Measurements from ENCODE around the gene CFAP92. TPM values are rescaled to one million over a fixed set of nuclear protein-coding genes. Genes with fewer than 3 reads are reported as not detected.

CFAP92 gene
- total and polyA plus RNA-seq, 2 donors (not counting 3 experiments of a cell fraction or from before 2014, with no cell fraction given) = 0.04 to 0.62 TPM

GRCh38 chr3:128884992-128885391 is 108.9 kb downstream of the CFAP92 start:
- ChIA-PET POLR2A (no interaction called here), CTCF (no interaction called here)
- H2AFZ ChIP-seq (ENCODE audit: low read depth, low read length) = no peak overlapping the region
- H3K36me3 ChIP-seq (ENCODE audit: control insufficient read depth in 2 of 2, extremely low read depth in 1 of 2, insufficient read depth in 2 of 2, low read length in 2 of 2) = peaks cover 8 to 19% of the 10 kb centered on the region in 2 experiments
- no peaks in the 10 kb centered on the region for H3K27me3 ChIP-seq (ENCODE audit: control insufficient read depth in 2 of 2, insufficient read depth in 2 of 2, low read length in 2 of 2)
- H3K4me1 ChIP-seq (ENCODE audit: control insufficient read depth, extremely low read depth, insufficient read depth, low read length) = peaks cover 12% of the 10 kb centered on the region
- no peak overlapping the region for H3K4me3 ChIP-seq (replicated peaks in 1 of 3; ENCODE audit: insufficient read depth in 1 of 3, low read depth in 1 of 3, low read length in 3 of 3)
- intact Hi-C loops (cut with micrococcal nuclease) = no loop called here
- H3K4me2 ChIP-seq (ENCODE audit: insufficient read depth, low read length) = no peak overlapping the region
- no TSS peak for BruUV-seq (replicated peaks)
- H3K9me3 ChIP-seq (replicated peaks; ENCODE audit: control insufficient read depth, insufficient read depth, low read length) = no peaks in the 10 kb centered on the region
- H3K9me1 ChIP-seq (replicated peaks; ENCODE audit: control insufficient read depth, extremely low read depth, insufficient read depth, low read length) = no peaks in the 10 kb centered on the region
- FAIRE-seq (no peak), DNase-seq (ENCODE audit: low read depth, low spot score) (no peak)
- no peak for TF ChIP-seq MAX (IDR thresholded peaks at IDR 0.05; ENCODE audit: insufficient read depth, insufficient read length)
- no peak for TF ChIP-seq CTCF (IDR thresholded peaks at IDR 0.05; ENCODE audit: extremely low read depth in 1 of 2, insufficient read depth in 1 of 2, low read depth in 1 of 2, low read length in 2 of 2)
- no peak for TF ChIP-seq POLR2A (IDR thresholded peaks at IDR 0.05; ENCODE audit: low read depth, low read length)
- no peak for TF ChIP-seq FOS (IDR thresholded peaks at IDR 0.05; ENCODE audit: borderline replicate concordance, insufficient read depth, low read length)
- TF ChIP-seq GATA2 (IDR thresholded peaks at IDR 0.05; ENCODE audit: insufficient read depth, insufficient read length, low read depth, low read length) = no peak
- TF ChIP-seq MYC (IDR thresholded peaks at IDR 0.05; ENCODE audit: low read depth, low read length) = no peak
- TF ChIP-seq POLR2AphosphoS5 (IDR thresholded peaks at IDR 0.05; ENCODE audit: insufficient read depth, low read depth, low read length) = no peak
- TF ChIP-seq EZH2 (IDR thresholded peaks at IDR 0.05; ENCODE audit: borderline replicate concordance, low read depth, low read length, severe bottlenecking) = no peak
- no peak for TF ChIP-seq JUN (IDR thresholded peaks at IDR 0.05; ENCODE audit: borderline replicate concordance, insufficient read depth, insufficient read length, low read depth)
- peaks cover 39% of the 10 kb centered on the region for H3K79me2 ChIP-seq (ENCODE audit: control insufficient read depth, insufficient read depth, low read length)
- H4K20me1 ChIP-seq (replicated peaks; ENCODE audit: control insufficient read depth, extremely low read depth, insufficient read depth, low read length) = no peaks in the 10 kb centered on the region
- H3K9ac ChIP-seq (replicated peaks; ENCODE audit: extremely low read depth, insufficient read depth, low read length) = no peak overlapping the region
- H3K27ac ChIP-seq (ENCODE audit: insufficient read depth, low read depth, low read length) = no peak overlapping the region
- dilution Hi-C loops (cut with MboI; ENCODE audit: extremely low pct_ligation_motif_present, low sequenced_read_pairs) = no loop called here
